ENCODE data around the gene DNAJB9.

Gene DNAJB9

DNA sequence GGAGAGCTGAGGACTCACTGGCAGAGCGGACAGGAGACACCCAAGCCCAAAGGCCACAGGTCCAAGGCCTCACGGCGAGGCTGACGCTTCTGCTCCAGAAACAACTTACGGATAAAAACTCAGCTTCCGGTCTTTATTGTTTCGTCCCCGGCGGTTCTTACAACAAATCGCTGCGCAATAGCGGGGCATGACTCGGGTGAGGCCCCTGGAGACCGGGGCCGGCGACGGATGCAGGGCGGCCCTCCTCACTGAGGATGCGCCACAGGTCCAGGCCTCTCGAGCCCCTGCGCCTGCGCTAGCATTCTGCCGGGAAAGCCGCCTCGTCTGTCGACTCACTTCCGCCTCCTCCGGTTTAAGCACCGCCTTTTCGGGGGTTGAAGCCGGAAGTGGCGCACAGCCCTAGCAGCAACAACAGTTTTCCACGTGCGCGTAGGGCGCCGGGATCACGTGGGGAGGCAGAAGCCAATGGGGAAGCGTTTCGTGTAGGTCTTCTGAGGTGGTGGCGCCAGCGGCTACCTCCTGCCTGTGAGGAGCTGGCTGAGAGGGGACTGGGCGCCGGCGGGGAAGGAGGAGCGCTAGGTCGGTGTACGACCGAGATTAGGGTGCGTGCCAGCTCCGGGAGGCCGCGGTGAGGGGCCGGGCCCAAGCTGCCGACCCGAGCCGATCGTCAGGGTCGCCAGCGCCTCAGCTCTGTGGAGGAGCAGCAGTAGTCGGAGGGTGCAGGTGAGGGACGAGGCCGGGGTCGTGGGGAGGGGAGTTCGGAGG is at the start of gene DNAJB9, which contains the start of gene THAP5 (continued):
- no peak for TF ChIP-seq ZNF830 (tag by site-specific recombination; IDR thresholded peaks at IDR 0.05; ENCODE audit: low read depth)
- TF ChIP-seq, protein P1, sequence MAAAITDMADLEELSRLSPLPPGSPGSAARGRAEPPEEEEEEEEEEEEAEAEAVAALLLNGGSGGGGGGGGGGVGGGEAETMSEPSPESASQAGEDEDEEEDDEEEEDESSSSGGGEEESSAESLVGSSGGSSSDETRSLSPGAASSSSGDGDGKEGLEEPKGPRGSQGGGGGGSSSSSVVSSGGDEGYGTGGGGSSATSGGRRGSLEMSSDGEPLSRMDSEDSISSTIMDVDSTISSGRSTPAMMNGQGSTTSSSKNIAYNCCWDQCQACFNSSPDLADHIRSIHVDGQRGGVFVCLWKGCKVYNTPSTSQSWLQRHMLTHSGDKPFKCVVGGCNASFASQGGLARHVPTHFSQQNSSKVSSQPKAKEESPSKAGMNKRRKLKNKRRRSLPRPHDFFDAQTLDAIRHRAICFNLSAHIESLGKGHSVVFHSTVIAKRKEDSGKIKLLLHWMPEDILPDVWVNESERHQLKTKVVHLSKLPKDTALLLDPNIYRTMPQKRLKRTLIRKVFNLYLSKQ (tag by site-specific recombination; IDR thresholded peaks at IDR 0.05; ENCODE audit: borderline replicate concordance) = no peak
- TF ChIP-seq ZBTB20 (tag by site-specific recombination; IDR thresholded peaks at IDR 0.05) = peak; percentile 89
- TF ChIP-seq ZNF138 (tag by site-specific recombination; IDR thresholded peaks at IDR 0.05; ENCODE audit: borderline replicate concordance) = no peak
- TF ChIP-seq ZNF514 (tag by site-specific recombination; IDR thresholded peaks at IDR 0.05) = no peak
- peak; percentile 23; the same call in 1 of the 2 replicates for TF ChIP-seq ZNF146 (tag by site-specific recombination; IDR thresholded peaks at IDR 0.05)
- TF ChIP-seq ZNF600 (tag by site-specific recombination; IDR thresholded peaks at IDR 0.05) = peak; percentile 30
- peak; percentile 52 for TF ChIP-seq SETDB1 (IDR thresholded peaks at IDR 0.05; ENCODE audit: insufficient read length, low read length)
- TF ChIP-seq, protein P2, sequence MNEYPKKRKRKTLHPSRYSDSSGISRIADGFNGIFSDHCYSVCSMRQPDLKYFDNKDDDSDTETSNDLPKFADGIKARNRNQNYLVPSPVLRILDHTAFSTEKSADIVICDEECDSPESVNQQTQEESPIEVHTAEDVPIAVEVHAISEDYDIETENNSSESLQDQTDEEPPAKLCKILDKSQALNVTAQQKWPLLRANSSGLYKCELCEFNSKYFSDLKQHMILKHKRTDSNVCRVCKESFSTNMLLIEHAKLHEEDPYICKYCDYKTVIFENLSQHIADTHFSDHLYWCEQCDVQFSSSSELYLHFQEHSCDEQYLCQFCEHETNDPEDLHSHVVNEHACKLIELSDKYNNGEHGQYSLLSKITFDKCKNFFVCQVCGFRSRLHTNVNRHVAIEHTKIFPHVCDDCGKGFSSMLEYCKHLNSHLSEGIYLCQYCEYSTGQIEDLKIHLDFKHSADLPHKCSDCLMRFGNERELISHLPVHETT (tag by site-specific recombination; IDR thresholded peaks at IDR 0.05) = no peak
- no peak for TF ChIP-seq ZFP41 (tag by site-specific recombination; IDR thresholded peaks at IDR 0.05; ENCODE audit: borderline replicate concordance)
- no peak for TF ChIP-seq TCF7L2 (IDR thresholded peaks at IDR 0.05; ENCODE audit: borderline replicate concordance, low read depth, low read length)
- TF ChIP-seq ZNF248 (tag by site-specific recombination; IDR thresholded peaks at IDR 0.05) = no peak
- TF ChIP-seq GLIS1 (tag by site-specific recombination; IDR thresholded peaks at IDR 0.05) = peak; percentile 95
- TF ChIP-seq, protein P3, sequence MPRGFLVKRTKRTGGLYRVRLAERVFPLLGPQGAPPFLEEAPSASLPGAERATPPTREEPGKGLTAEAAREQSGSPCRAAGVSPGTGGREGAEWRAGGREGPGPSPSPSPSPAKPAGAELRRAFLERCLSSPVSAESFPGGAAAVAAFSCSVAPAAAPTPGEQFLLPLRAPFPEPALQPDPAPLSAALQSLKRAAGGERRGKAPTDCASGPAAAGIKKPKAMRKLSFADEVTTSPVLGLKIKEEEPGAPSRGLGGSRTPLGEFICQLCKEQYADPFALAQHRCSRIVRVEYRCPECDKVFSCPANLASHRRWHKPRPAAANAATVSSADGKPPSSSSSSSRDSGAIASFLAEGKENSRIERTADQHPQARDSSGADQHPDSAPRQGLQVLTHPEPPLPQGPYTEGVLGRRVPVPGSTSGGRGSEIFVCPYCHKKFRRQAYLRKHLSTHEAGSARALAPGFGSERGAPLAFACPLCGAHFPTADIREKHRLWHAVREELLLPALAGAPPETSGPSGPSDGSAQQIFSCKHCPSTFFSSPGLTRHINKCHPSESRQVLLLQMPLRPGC (tag by site-specific recombination; IDR thresholded peaks at IDR 0.05) = peak; percentile 40; the same call in 1 of the 2 replicates
- peak; percentile 43; the same call in 1 of the 2 replicates for TF ChIP-seq EGR2 (tag by site-specific recombination; IDR thresholded peaks at IDR 0.05; ENCODE audit: low read depth)
- peak; percentile 73 for TF ChIP-seq ZBTB48 (tag by site-specific recombination; IDR thresholded peaks at IDR 0.05)
- TF ChIP-seq, protein P4, sequence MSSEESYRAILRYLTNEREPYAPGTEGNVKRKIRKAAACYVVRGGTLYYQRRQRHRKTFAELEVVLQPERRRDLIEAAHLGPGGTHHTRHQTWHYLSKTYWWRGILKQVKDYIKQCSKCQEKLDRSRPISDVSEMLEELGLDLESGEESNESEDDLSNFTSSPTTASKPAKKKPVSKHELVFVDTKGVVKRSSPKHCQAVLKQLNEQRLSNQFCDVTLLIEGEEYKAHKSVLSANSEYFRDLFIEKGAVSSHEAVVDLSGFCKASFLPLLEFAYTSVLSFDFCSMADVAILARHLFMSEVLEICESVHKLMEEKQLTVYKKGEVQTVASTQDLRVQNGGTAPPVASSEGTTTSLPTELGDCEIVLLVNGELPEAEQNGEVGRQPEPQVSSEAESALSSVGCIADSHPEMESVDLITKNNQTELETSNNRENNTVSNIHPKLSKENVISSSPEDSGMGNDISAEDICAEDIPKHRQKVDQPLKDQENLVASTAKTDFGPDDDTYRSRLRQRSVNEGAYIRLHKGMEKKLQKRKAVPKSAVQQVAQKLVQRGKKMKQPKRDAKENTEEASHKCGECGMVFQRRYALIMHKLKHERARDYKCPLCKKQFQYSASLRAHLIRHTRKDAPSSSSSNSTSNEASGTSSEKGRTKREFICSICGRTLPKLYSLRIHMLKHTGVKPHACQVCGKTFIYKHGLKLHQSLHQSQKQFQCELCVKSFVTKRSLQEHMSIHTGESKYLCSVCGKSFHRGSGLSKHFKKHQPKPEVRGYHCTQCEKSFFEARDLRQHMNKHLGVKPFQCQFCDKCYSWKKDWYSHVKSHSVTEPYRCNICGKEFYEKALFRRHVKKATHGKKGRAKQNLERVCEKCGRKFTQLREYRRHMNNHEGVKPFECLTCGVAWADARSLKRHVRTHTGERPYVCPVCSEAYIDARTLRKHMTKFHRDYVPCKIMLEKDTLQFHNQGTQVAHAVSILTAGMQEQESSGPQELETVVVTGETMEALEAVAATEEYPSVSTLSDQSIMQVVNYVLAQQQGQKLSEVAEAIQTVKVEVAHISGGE (tag by site-specific recombination; conservative IDR thresholded peaks at IDR 0.05; ENCODE audit: low read depth) = peak; percentile 85
- peak; percentile 91 for TF ChIP-seq ZNF423 (tag by site-specific recombination; IDR thresholded peaks at IDR 0.05)
- no peak for TF ChIP-seq ZNF239 (tag by site-specific recombination; IDR thresholded peaks at IDR 0.05)
- no peak for TF ChIP-seq ZNF623 (tag by site-specific recombination; IDR thresholded peaks at IDR 0.05)
- peak; percentile 71; the same call in 1 of the 2 replicates for TF ChIP-seq ZNF394 (tag by site-specific recombination; IDR thresholded peaks at IDR 0.05; ENCODE audit: borderline replicate concordance)
- TF ChIP-seq ZNF2 (tag by site-specific recombination; IDR thresholded peaks at IDR 0.05) = peak; percentile 89
- TF ChIP-seq, protein P5, sequence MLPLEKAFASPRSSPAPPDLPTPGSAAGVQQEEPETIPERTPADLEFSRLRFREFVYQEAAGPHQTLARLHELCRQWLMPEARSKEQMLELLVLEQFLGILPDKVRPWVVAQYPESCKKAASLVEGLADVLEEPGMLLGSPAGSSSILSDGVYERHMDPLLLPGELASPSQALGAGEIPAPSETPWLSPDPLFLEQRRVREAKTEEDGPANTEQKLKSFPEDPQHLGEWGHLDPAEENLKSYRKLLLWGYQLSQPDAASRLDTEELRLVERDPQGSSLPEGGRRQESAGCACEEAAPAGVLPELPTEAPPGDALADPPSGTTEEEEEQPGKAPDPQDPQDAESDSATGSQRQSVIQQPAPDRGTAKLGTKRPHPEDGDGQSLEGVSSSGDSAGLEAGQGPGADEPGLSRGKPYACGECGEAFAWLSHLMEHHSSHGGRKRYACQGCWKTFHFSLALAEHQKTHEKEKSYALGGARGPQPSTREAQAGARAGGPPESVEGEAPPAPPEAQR (tag by site-specific recombination; IDR thresholded peaks at IDR 0.05) = no peak
